K562 (cell line): ENCODE results near the gene NRAP. TPM values are rescaled to one million over a fixed set of nuclear protein-coding genes. Genes with fewer than 3 reads are reported as not detected.

ENCODE experiments used
- ATAC-seq: fragments of 200-7000 bp; cut with Tn5 transposase; 3 replicates; pipeline ENCODE4 v1.9.1; 2020; ENCODE audit warnings: moderate library complexity
- BruUV-seq: library from RNA; stranded (reverse); fragments of 400-500 nt; replicated peaks from 2 replicates; lab custom pipeline; 2021; lab: Mats Ljungman, UMichigan
- CTCF ChIA-PET: fragments of 300-600 bp; formaldehyde crosslinking; extraction: SDS; loops from one replicate; lab custom pipeline; 2021; ENCODE audit warnings: low intra/inter-chr PET ratio; lab: Yijun Ruan, JAX
- POLR2A ChIA-PET: fragments of 300-600, 350-650 bp; sonication (Branson Sonifier 250); formaldehyde crosslinking; extraction: SDS; loops from one replicate; lab custom pipeline; 2021; ENCODE audit warnings: antibody characterized with exemption, inconsistent platforms; lab: Yijun Ruan, JAX
- DNase-seq, 4 experiments: peaks; one replicate each; pipeline versions ENCODE4 v3.0.0 to v3.0.0-alpha.2; 2011 to 2018; ENCODE audit warnings: low spot score in 3 of 4, mixed read lengths in 3 of 4; ENCODE audit errors: extremely low read depth in 1 of 4
- FAIRE-seq: peaks from 2 replicates; lab custom pipeline; 2011; peaks lifted over from hg19 to GRCh38; lab: Jason Lieb, UNC
- H2AFZ ChIP-seq: 2 replicates; pipeline ENCODE4 v1.6.0; 2011; ENCODE audit warnings: low read depth, low read length, control low read depth, inconsistent platforms
- H3K27ac ChIP-seq: fragments of 200-600 bp; 3 replicates; pipeline ENCODE4 v1.8.0; 2011; ENCODE audit warnings: low read depth, mild to moderate bottlenecking, control low read depth, inconsistent platforms, low read length, moderate library complexity, mixed read lengths; ENCODE audit errors: extremely low read depth
- H3K27me3 ChIP-seq, 2 experiments: fragments of 300-600 bp in 1 of 2; 2 replicates in 1 of 2; 3 replicates in 1 of 2; pipeline versions ENCODE4 v1.6.0 to v1.8.0; 2011; ENCODE audit warnings: inconsistent platforms in 2 of 2, low read length in 2 of 2, mild to moderate bottlenecking in 1 of 2, mixed read lengths in 1 of 2, moderate library complexity in 1 of 2; ENCODE audit not compliant: control insufficient read depth in 2 of 2, insufficient read depth in 2 of 2
- H3K36me3 ChIP-seq: fragments of 300-600 bp; 3 replicates; pipeline ENCODE4 v1.8.0; 2011; ENCODE audit warnings: mild to moderate bottlenecking, low read length, inconsistent platforms; ENCODE audit not compliant: control insufficient read depth, insufficient read depth
- H3K4me1 ChIP-seq, 2 experiments: fragments of 200-600 bp in 1 of 2; replicated peaks in 1 of 2; 2 replicates in 1 of 2; 3 replicates in 1 of 2; pipeline versions ENCODE4 v1.5.1 to v1.8.0; 2011; ENCODE audit warnings: inconsistent platforms in 2 of 2, low read length in 2 of 2, mild to moderate bottlenecking in 1 of 2, mixed read lengths in 1 of 2, moderate library complexity in 1 of 2; ENCODE audit not compliant: control insufficient read depth in 2 of 2, insufficient read depth in 2 of 2
- H3K4me2 ChIP-seq: 2 replicates; pipeline ENCODE4 v1.6.1; 2011; ENCODE audit warnings: low read length, control low read depth, inconsistent platforms, mixed read lengths; ENCODE audit not compliant: insufficient read depth
- H3K4me3 ChIP-seq: fragments of 200-600 bp; sonication (generic), shearing (Covaris generic); 2 replicates; pipeline ENCODE4 v1.5.1; 2016; ENCODE audit warnings: control low read depth, inconsistent platforms
- H3K79me2 ChIP-seq: fragments of 200-600 bp; 3 replicates; pipeline ENCODE4 v1.8.0; 2011; ENCODE audit warnings: low read length, inconsistent platforms; ENCODE audit not compliant: control insufficient read depth, insufficient read depth
- H3K9ac ChIP-seq, 2 experiments: 2 replicates each; pipeline versions ENCODE4 v1.6.0 to v1.6.1; 2011; ENCODE audit warnings: low read depth in 2 of 2, low read length in 2 of 2, control low read depth in 1 of 2, inconsistent platforms in 1 of 2, mild to moderate bottlenecking in 1 of 2, mixed read lengths in 1 of 2; ENCODE audit not compliant: insufficient read depth in 1 of 2
- H3K9me1 ChIP-seq: one replicate; pipeline ENCODE4 v1.6.0; 2011; ENCODE audit warnings: inconsistent platforms, mild to moderate bottlenecking, low read length, moderate library complexity; ENCODE audit not compliant: control insufficient read depth, insufficient read depth
- H3K9me3 ChIP-seq: replicated peaks from 2 replicates; pipeline ENCODE4 v1.5.1; 2011; ENCODE audit warnings: low read depth, low read length, inconsistent platforms; ENCODE audit not compliant: control insufficient read depth, insufficient read depth
- H4K20me1 ChIP-seq: replicated peaks from 2 replicates; pipeline ENCODE4 v1.6.1; 2011; ENCODE audit warnings: low read length, inconsistent platforms, mixed read lengths; ENCODE audit not compliant: control insufficient read depth, insufficient read depth
- CREB1 ChIP-seq, 2 experiments: sonication (generic) in 1 of 2; formaldehyde crosslinking in 1 of 2; IDR thresholded peaks; 2 replicates each; pipeline versions ENCODE4 v1.6.1 to v1.8.0; 2012 to 2022; ENCODE audit warnings: inconsistent platforms in 1 of 2, mild to moderate bottlenecking in 1 of 2, missing genetic modification reagents in 1 of 2, moderate library complexity in 1 of 2
- DEAF1 ChIP-seq: fragments of 450-650 bp; formaldehyde crosslinking; IDR thresholded peaks from 2 replicates; pipeline ENCODE4 v1.4.0; 2020; ENCODE audit warnings: mild to moderate bottlenecking, moderate library complexity
- FUS ChIP-seq: fragments of 200-400 bp; formaldehyde crosslinking; optimal IDR thresholded peaks from 2 replicates; pipeline ENCODE3; 2017; ENCODE audit warnings: low read depth, low read length
- HES1 ChIP-seq: fragments of 450-650 bp; IDR thresholded peaks from 2 replicates; pipeline ENCODE4 v1.6.1; 2016; ENCODE audit warnings: low read depth, mild to moderate bottlenecking, moderate library complexity
- HINFP ChIP-seq: fragments of 450-650 bp; conservative IDR thresholded peaks from 2 replicates; pipeline ENCODE4 v1.6.1; 2016; ENCODE audit warnings: missing genetic modification characterization, low read depth, mild to moderate bottlenecking, control low read depth, missing compliant biosample characterization
- HOMEZ ChIP-seq: fragments of 250-450 bp; sonication (Bioruptor Pico); IDR thresholded peaks from 2 replicates; pipeline ENCODE4 v1.4.0; 2020; ENCODE audit warnings: mild to moderate bottlenecking, moderate library complexity
- MEF2A ChIP-seq: IDR thresholded peaks from 2 replicates; pipeline ENCODE4 v1.6.1; 2011; ENCODE audit warnings: low read depth, mild to moderate bottlenecking, low read length, moderate library complexity; ENCODE audit not compliant: control insufficient read depth
- NR2F6 ChIP-seq: fragments of 450-650 bp; formaldehyde crosslinking; IDR thresholded peaks from 2 replicates; pipeline ENCODE4 v1.4.0; 2020; ENCODE audit warnings: mild to moderate bottlenecking
- SMARCA5 ChIP-seq: fragments of 450-650 bp; IDR thresholded peaks from 2 replicates; pipeline ENCODE4 v1.6.1; 2016
- ZC3H11A ChIP-seq: IDR thresholded peaks from 2 replicates; pipeline ENCODE4 v1.6.1; 2012; ENCODE audit warnings: low read depth, low read length, improper control_type of control experiment
- ZNF134 ChIP-seq: fragments of 250-450 bp; sonication (Bioruptor Pico); conservative IDR thresholded peaks from 2 replicates; pipeline ENCODE4 v1.4.0; 2020
- ZNF282 ChIP-seq: sonication (generic); formaldehyde crosslinking; IDR thresholded peaks from 2 replicates; pipeline ENCODE4 v1.8.1; 2023; ENCODE audit warnings: missing genetic modification reagents
- ZNF583 ChIP-seq: fragments of 250-450 bp; sonication (Bioruptor Pico); IDR thresholded peaks from 2 replicates; pipeline ENCODE4 v1.4.0; 2020
- ZNF785 ChIP-seq: fragments of 250-450 bp; sonication (Bioruptor Pico); IDR thresholded peaks from 2 replicates; pipeline ENCODE4 v1.4.0; 2020; ENCODE audit warnings: mild to moderate bottlenecking
- WGBS: fragments of 100-300 bp; shearing (Covaris generic); methylation state at CpG from one replicate; pipeline ENCODE4 v1.1.6; 2016; ENCODE audit warnings: low coverage, mixed read lengths; ENCODE audit not compliant: insufficient coverage; ENCODE audit errors: missing lambda C conversion rate; 5-methylcytosine and 5-hydroxymethylcytosine counted together
- in situ Hi-C: fragments of 300-500 bp; cut with MboI; formaldehyde crosslinking; loops from 4 replicates; pipeline ENCODE4 v1.15.0; 2018; ENCODE audit warnings: inconsistent platforms, mixed read lengths
- intact Hi-C: fragments of 100-400 bp; cut with micrococcal nuclease; formaldehyde crosslinking; loops from 2 replicates; pipeline ENCODE4 v1.14.2; 2022
- polyA plus RNA-seq, 8 experiments: library from polyadenylated mRNA; depleted of rRNA in 4 of 8; stranded (reverse) in 5 of 8; unstranded in 3 of 8; fragments of >200 nt; fragmentation: Nextera tagmentation in 2 of 8; fragmentation: Illumina TruSeq in 1 of 8; extraction: Ambion mirVana in 2 of 8; extraction: Trizol in 1 of 8; gene quantifications; 2 replicates each; pipeline versions ENCODE4 v1.2.1 to v1.2.3, GENCODE V29; 2011 to 2014; ENCODE audit warnings: inconsistent platforms in 1 of 8, missing spikeins in 1 of 8
- total RNA-seq, 7 experiments: library from RNA; depleted of rRNA in 6 of 7; stranded (reverse); fragments of >200 nt in 6 of 7; fragmentation: Illumina TruSeq in 2 of 7; extraction: Trizol in 2 of 7; gene quantifications; 2 replicates each; pipeline versions ENCODE4 v1.2.1 to v1.2.3, GENCODE V29; 2011 to 2021; ENCODE audit warnings: low replicate concordance in 1 of 7

The NRAP gene
- total and polyA plus RNA-seq, 9 of the 15 experiments (the other 6 are each of a cell fraction or from before 2014, with no cell fraction given): not detected

GRCh38 chr10:113553149-113553548 is 110.7 kb downstream of the NRAP start:
- POLR2A ChIA-PET: no interaction called here
- Histone ChIP-seq H3K4me2 (no peak overlapping the region), H3K79me2 (no peaks in the 10 kb centered on the region), H3K4me3 (no peak overlapping the region)
- intact Hi-C loops: no loop called here
- DNase-seq (no peak), ATAC-seq (no peak)
- TF ChIP-seq ZC3H11A (no peak), SMARCA5 (no peak), HINFP (tag) (no peak), NR2F6 (no peak), FUS (no peak), ZNF282 (CRISPR knock-in tag) (no peak), ZNF134 (CRISPR knock-in tag) (no peak), HES1 (no peak), MEF2A (no peak), DEAF1 (CRISPR knock-in tag) (no peak), CREB1 (IDR thresholded peaks at IDR 0.05) (no peak), CREB1 (CRISPR knock-in tag; IDR thresholded peaks at IDR 0.05) (no peak), ZNF785 (CRISPR knock-in tag) (no peak), ZNF583 (CRISPR knock-in tag) (no peak), HOMEZ (CRISPR knock-in tag) (no peak)
- TF ChIP-seq, all 486 proteins: peak for 0
- Histone ChIP-seq H3K9me1 (no peaks in the 10 kb centered on the region), H4K20me1 (no peaks in the 10 kb centered on the region), H3K9ac (no peak overlapping the region), H3K27ac (no peak overlapping the region), H3K27me3 (no peaks in the 10 kb centered on the region), H3K9me3 (no peaks in the 10 kb centered on the region), H3K4me1 (peaks cover 0 to 10% of the 10 kb centered on the region in 2 experiments; a peak in 3 of 5 replicates), H3K36me3 (no peaks in the 10 kb centered on the region), H2AFZ (no peak overlapping the region)
- in situ Hi-C loops: no loop called here
- no peak for FAIRE-seq
- WGBS: 51% methylated on average over 2 of the region's 2 CpGs
- CTCF ChIA-PET: no interaction called here
- no TSS peak for BruUV-seq
